HG03521 (cell line): Measurements from ENCODE around the gene UBAC1.
"Not testable (repeated sequence)": the region's sequence is repeated elsewhere in the genome, so short reads cannot be mapped to it uniquely, and the experiment has no call there.

Experiments used
- ATAC-seq: cut with Tn5 transposase; IDR thresholded peaks from one replicate; pipeline ENCODE4 v1.9.1; 2021; ENCODE audit warnings: mild to moderate bottlenecking, moderate library complexity; ENCODE audit not compliant: unreplicated experiment

The UBAC1 gene

GRCh38 chr9:135923508-135923907 lies 37.7 kb downstream of the UBAC1 start:
- no peak for ATAC-seq

- no peak for ATAC-seq
Observed at GRCh38 chr9:135921749-135922310, 39.3 kb downstream of the UBAC1 start.

GRCh38 chr9:135920973-135921585 lies 40.1 kb downstream of the UBAC1 start:
- no peak for ATAC-seq

- no peak for ATAC-seq
Observed at GRCh38 chr9:135920256-135920930, 40.8 kb downstream of the UBAC1 start.

GRCh38 chr9:135919318-135919890 lies 41.8 kb downstream of the UBAC1 start:
- no peak for ATAC-seq

- ATAC-seq, result not testable (repeated sequence)
Observed at GRCh38 chr9:135916227-135916626, 44.9 kb downstream of the UBAC1 start.

GRCh38 chr9:135914921-135915320 lies 46.3 kb downstream of the UBAC1 start:
- no peak for ATAC-seq

- not testable (repeated sequence) for ATAC-seq
Observed at GRCh38 chr9:135911233-135911632, 49.9 kb downstream of the UBAC1 start.

GRCh38 chr9:135910757-135911156 lies 50.4 kb downstream of the UBAC1 start:
- no peak for ATAC-seq

GRCh38 chr9:135910216-135910615 lies 51.0 kb downstream of the UBAC1 start:
- no peak for ATAC-seq

- no peak for ATAC-seq
Observed at GRCh38 chr9:135909371-135909770, 51.8 kb downstream of the UBAC1 start.

- ATAC-seq, result no peak
Observed at GRCh38 chr9:135908754-135909204, 52.4 kb downstream of the UBAC1 start.

GRCh38 chr9:135908093-135908753 lies 53.0 kb downstream of the UBAC1 start:
- no peak for ATAC-seq

GRCh38 chr9:135907431-135908092 lies 53.6 kb downstream of the UBAC1 start, which contains the start of gene CAMSAP1:
Gene CAMSAP1, minus strand, starts transcription at chr9:135907546. Its CDS starts 387 bp downstream, at chr9:135907159.
- peak; percentile 67 for ATAC-seq

GRCh38 chr9:135907006-135907430 lies 54.2 kb downstream of the UBAC1 start:
- ATAC-seq, result no peak

GRCh38 chr9:135906291-135907005 lies 54.7 kb downstream of the UBAC1 start:
- peak; percentile 2 for ATAC-seq

GRCh38 chr9:135905380-135906258 lies 55.6 kb downstream of the UBAC1 start:
- ATAC-seq, result no peak

GRCh38 chr9:135903786-135904520 lies 57.2 kb downstream of the UBAC1 start:
- no peak for ATAC-seq

GRCh38 chr9:135903358-135903656 lies 57.9 kb downstream of the UBAC1 start:
- no peak for ATAC-seq
